Thyroid gland (tissue), 4 donors: ENCODE data around the gene TMEM117. TPM values are rescaled to one million over a fixed set of nuclear protein-coding genes. Genes with fewer than 3 reads are reported as not detected.

ENCODE experiments used
- DNase-seq, 2 donors: peaks; one replicate each; pipeline ENCODE4 v3.0.0-alpha.2; 2019
- H3K27ac ChIP-seq, 3 donors: fragments of 200-600 bp; sonication (generic); 1 replicate in 2 of 3; 2 replicates in 1 of 3; pipeline ENCODE4 v1.5.1; 2016 to 2019; ENCODE audit warnings: mild to moderate bottlenecking in 1 of 3, moderate library complexity in 1 of 3
- H3K27me3 ChIP-seq: fragments of 200-600 bp; sonication (generic); one replicate; pipeline ENCODE4 v1.5.1; 2019
- H3K36me3 ChIP-seq, 2 donors: fragments of 200-600 bp; sonication (generic); one replicate each; pipeline ENCODE4 v1.5.1; 2016 to 2019
- H3K4me1 ChIP-seq, 2 donors: fragments of 200-600 bp; sonication (generic); one replicate each; pipeline ENCODE4 v1.5.1; 2017 to 2019
- H3K4me3 ChIP-seq, 3 donors: fragments of 200-600 bp; sonication (generic); replicated peaks in 1 of 3; 1 replicate in 2 of 3; 2 replicates in 1 of 3; pipeline ENCODE4 v1.5.1; 2016; ENCODE audit warnings: mild to moderate bottlenecking in 1 of 3
- H3K9me3 ChIP-seq: fragments of 200-600 bp; sonication (generic); one replicate; pipeline ENCODE4 v1.5.1; 2017
- POLR2A ChIP-seq, 2 donors: fragments of 450-650 bp; IDR thresholded peaks; one replicate each; pipeline ENCODE4 v1.6.1; 2017; ENCODE audit warnings: antibody characterized with exemption in 2 of 2, mild to moderate bottlenecking in 2 of 2, moderate library complexity in 1 of 2
- WGBS, 2 donors: methylation state at CpG; one replicate each; pipeline ENCODE4 v1.1.5; 2017; 5-methylcytosine and 5-hydroxymethylcytosine counted together
- intact Hi-C: fragments of 100-400 bp; cut with DNase I; formaldehyde crosslinking; loops from one replicate; pipeline ENCODE4 v1.15.1; 2023
- total RNA-seq, 4 donors: library from RNA; depleted of rRNA; stranded (reverse); fragments of >200 nt; gene quantifications; one replicate each; pipeline ENCODE4 v1.2.3, GENCODE V29; 2016
- TF ChIP-seq, protein P1 (sequence below), 6 experiments: fragments of 200-600 bp in 3 of 6; fragments of 450-650 bp in 3 of 6; sonication (generic) in 3 of 6; IDR thresholded peaks; one replicate each; pipeline ENCODE4 v1.5.1; 2016 to 2019; ENCODE audit warnings: antibody characterized with exemption in 6 of 6, mild to moderate bottlenecking in 2 of 6, inconsistent platforms in 1 of 6, moderate library complexity in 1 of 6

The TMEM117 gene
- total RNA-seq, 4 donors from 2014 or later, result 18.9 to 32.4 (median 24.7) TPM

DNA sequence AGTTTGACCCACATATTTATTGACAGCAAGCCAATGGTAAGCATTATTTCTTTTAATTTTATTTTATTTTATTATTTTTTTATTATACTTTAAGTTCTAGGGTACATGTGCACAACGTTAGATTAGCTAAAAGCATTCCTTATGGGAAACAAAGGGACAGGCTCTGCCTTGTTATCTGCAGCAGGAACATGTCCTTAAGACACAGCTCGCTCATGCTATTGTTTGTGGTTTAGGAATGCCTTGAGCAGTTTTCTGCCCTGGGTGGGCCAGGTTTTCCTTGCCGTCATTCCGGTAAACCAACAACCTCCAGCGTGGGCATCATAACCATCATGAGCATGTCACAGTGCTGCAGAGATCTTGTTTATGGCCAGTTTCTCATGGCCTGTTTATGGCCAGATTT, 370.2 kb downstream of the TMEM117 start:
- intact Hi-C loops, result no loop called here
- no peak for DNase-seq

DNA sequence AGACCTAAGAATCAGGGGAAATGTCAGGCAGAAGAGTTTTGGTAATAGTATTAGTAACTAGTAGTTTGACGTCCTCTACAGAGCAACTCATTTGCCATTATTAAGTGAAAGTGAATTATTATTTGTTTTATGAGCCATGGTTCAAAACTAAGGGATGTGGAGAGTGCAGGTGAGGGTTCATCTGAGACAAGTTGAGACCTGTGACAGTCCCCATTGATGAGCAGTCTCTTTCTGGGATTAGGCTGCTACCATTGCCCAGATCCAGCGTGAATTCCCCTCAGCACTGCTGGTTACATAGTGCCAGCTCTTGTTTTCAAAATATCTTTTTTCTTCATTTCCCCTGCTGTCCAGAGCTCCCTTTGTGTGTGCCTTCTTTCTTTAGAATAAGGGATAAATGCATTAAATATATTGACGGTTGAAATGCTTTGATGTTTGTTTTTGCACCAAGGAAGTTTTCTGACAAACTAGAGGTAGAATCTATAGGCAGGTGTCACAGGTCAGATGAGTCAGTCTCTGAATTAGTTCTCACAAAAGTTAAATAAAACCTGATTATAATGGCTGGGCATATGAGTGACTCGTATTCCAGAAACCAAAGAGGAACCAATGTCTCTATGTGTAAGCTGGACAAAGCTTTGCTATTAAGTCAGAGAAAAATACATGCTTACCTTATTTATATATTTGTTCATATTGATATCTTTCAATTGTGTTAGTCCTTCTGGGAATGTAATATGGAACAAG, 381.4 kb downstream of the TMEM117 start:
- no peak overlapping the region for H3K4me3 ChIP-seq
- H3K36me3 ChIP-seq, result no peaks in the 10 kb centered on the region
- no peaks in the 10 kb centered on the region for H3K27me3 ChIP-seq
- TF ChIP-seq POLR2A (IDR thresholded peaks at IDR 0.05), result no peak
- TF ChIP-seq, protein P1, sequence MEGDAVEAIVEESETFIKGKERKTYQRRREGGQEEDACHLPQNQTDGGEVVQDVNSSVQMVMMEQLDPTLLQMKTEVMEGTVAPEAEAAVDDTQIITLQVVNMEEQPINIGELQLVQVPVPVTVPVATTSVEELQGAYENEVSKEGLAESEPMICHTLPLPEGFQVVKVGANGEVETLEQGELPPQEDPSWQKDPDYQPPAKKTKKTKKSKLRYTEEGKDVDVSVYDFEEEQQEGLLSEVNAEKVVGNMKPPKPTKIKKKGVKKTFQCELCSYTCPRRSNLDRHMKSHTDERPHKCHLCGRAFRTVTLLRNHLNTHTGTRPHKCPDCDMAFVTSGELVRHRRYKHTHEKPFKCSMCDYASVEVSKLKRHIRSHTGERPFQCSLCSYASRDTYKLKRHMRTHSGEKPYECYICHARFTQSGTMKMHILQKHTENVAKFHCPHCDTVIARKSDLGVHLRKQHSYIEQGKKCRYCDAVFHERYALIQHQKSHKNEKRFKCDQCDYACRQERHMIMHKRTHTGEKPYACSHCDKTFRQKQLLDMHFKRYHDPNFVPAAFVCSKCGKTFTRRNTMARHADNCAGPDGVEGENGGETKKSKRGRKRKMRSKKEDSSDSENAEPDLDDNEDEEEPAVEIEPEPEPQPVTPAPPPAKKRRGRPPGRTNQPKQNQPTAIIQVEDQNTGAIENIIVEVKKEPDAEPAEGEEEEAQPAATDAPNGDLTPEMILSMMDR (IDR thresholded peaks at IDR 0.05), result no peak
- H3K4me1 ChIP-seq, result no peaks in the 10 kb centered on the region
- H3K9me3 ChIP-seq, result no peaks in the 10 kb centered on the region
- intact Hi-C loops, result no loop called here
- 96% methylated on average over 4 of the region's 4 CpGs for WGBS, 2 donors
- H3K27ac ChIP-seq, result no peak overlapping the region
- no peak for DNase-seq

More for the DNA sequence above, 370.2 kb downstream of the TMEM117 start:
- Histone ChIP-seq H3K9me3 (no peaks in the 10 kb centered on the region), H3K4me1 (no peaks in the 10 kb centered on the region), H3K27ac (no peak overlapping the region), H3K27me3 (no peaks in the 10 kb centered on the region), H3K4me3 (no peak overlapping the region), H3K36me3 (no peaks in the 10 kb centered on the region)
- 95 to 96% methylated on average over 5 of the region's 5 CpGs for WGBS, 2 donors
- TF ChIP-seq, protein P1 (IDR thresholded peaks at IDR 0.05), result no peak
- no peak for TF ChIP-seq POLR2A (IDR thresholded peaks at IDR 0.05)

DNA sequence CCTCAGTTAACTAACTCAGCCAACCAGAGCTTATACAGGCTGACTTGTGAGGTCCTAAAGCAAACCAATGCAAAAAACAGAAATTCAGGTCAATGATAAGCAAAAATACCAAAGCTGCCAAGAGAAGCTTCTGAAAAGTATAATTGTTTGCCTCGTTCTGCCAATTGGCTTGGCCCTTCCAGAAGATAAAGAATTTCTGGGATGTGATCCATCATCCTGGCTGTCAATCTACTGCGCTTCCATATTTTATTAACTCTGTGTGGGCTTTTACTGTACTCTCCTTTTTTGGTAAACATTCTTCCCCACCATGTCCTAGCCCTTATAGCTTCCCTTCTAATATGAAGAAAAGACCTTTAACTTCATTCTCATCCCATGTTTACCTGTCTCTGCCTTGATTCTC, 387.9 kb downstream of the TMEM117 start:
- Histone ChIP-seq H3K27ac (no peak overlapping the region), H3K4me1 (no peaks in the 10 kb centered on the region), H3K27me3 (no peaks in the 10 kb centered on the region), H3K36me3 (no peaks in the 10 kb centered on the region), H3K9me3 (no peaks in the 10 kb centered on the region), H3K4me3 (no peak overlapping the region)
- intact Hi-C loops, result no loop called here
- no peak for TF ChIP-seq POLR2A (IDR thresholded peaks at IDR 0.05)
- TF ChIP-seq, protein P1 (IDR thresholded peaks at IDR 0.05), result no peak
- no peak for DNase-seq
- whole genome bisulfite sequencing, 2 donors, result 74 to 78% methylated on average over 2 of the region's 2 CpGs

DNA sequence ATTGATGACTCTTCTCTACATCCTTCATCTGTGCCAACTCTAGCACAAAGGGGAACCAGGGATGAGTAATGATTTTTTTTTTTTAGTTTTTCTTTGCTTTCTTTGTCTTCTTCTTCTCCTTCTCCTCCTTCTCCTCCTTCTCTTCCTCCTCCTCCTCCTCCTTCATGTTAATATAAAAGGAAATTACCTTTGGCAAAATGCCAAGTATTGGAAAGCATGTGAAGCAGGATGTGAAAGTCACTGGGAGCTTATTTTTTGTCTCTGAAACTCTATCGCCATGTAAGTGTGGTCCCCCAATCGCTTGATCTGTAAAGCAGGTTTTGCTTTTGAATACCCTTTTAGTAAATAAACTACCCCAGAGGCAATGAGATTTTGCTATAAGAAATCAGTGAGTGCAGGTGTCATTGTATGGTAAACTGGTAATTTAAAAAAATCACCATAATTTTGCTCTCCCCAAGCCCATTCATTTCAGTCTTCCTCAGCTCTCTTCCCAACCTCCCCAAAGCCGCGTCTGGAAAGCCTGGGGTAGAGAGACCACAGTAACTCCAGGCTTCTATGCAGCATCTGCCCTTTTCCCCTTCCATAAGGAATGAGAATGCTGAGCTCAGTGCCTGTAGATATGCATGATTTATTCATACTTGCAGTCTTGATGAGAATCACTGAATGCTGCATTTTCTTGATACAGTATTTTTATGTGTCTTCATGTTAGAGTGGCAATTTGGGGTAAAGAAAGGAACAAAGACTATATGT, 388.7 kb downstream of the TMEM117 start:
- Histone ChIP-seq H3K27ac (no peak overlapping the region), H3K36me3 (no peaks in the 10 kb centered on the region), H3K9me3 (no peaks in the 10 kb centered on the region), H3K27me3 (no peaks in the 10 kb centered on the region), H3K4me3 (no peak overlapping the region), H3K4me1 (no peaks in the 10 kb centered on the region)
- TF ChIP-seq, protein P1 (IDR thresholded peaks at IDR 0.05), result no peak
- no peak for TF ChIP-seq POLR2A (IDR thresholded peaks at IDR 0.05)
- intact Hi-C loops, result no loop called here
- DNase-seq, result no peak
- 74 to 81% methylated on average over 4 of the region's 4 CpGs for WGBS, 2 donors

DNA sequence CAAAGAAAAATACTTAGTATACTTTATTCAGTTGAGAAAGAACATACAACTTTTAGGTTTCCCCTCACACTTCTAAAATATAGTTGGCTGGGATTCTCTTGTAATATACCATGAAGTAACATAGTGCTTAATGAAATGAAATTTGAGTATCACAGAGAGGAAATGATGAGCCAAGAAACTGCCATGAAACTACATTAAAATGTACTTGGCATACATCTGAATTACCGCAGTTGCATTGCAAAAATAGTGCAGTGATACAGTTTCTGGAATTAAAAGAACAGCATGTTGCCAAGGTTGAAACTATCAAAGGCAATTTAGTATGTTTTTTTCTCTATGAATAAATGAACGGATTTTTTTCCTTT, 389.2 kb downstream of the TMEM117 start:
- WGBS, 2 donors, result 79% methylated on average over 2 of the region's 2 CpGs
- H3K4me1 ChIP-seq, result no peaks in the 10 kb centered on the region
- no peaks in the 10 kb centered on the region for H3K9me3 ChIP-seq
- TF ChIP-seq, protein P1 (IDR thresholded peaks at IDR 0.05), result no peak
- TF ChIP-seq POLR2A (IDR thresholded peaks at IDR 0.05), result no peak
- H3K36me3 ChIP-seq, result no peaks in the 10 kb centered on the region
- H3K27me3 ChIP-seq, result no peaks in the 10 kb centered on the region
- intact Hi-C loops, result no loop called here
- no peak for DNase-seq
- H3K4me3 ChIP-seq, result no peak overlapping the region
- no peak overlapping the region for H3K27ac ChIP-seq
